ENCODE results near the gene PPM1A. TPM values are rescaled to one million over a fixed set of nuclear protein-coding genes. Genes with fewer than 3 reads are reported as not detected.

The PPM1A gene
- polyA plus RNA-seq (ENCODE audit: insufficient read length in 10 of 10), result 10 to 100 TPM; 48.2 to 85.4 (median 66.0) TPM
- long read RNA-seq, donor 1, full-length matches to known transcripts, result 5 of 54 reads
- long read RNA-seq, donor 1, partial matches to known transcripts, result 49 of 54 reads
- long read RNA-seq, donor 1, other reads (novel, unspliced or antisense), result 0 of 54 reads
- long read RNA-seq, donor 2, full-length matches to known transcripts, result 4 of 4 reads
- long read RNA-seq, donor 2, partial matches to known transcripts, result 0 of 4 reads
- long read RNA-seq, donor 2, other reads (novel, unspliced or antisense), result 0 of 4 reads
- long read RNA-seq, donor 3, result 0 reads
- long read RNA-seq, donor 4, full-length matches to known transcripts, result 6 of 6 reads
- long read RNA-seq, donor 4, partial matches to known transcripts, result 0 of 6 reads
- long read RNA-seq, donor 4, other reads (novel, unspliced or antisense), result 0 of 6 reads
- long read RNA-seq, donor 5, full-length matches to known transcripts, result 8 of 8 reads
- long read RNA-seq, donor 5, partial matches to known transcripts, result 0 of 8 reads
- long read RNA-seq, donor 5, other reads (novel, unspliced or antisense), result 0 of 8 reads
- long read RNA-seq, donor 6, full-length matches to known transcripts, result 14 of 86 reads
- long read RNA-seq, donor 6, partial matches to known transcripts, result 72 of 86 reads
- long read RNA-seq, donor 6, other reads (novel, unspliced or antisense), result 0 of 86 reads
- long read RNA-seq, donor 7, full-length matches to known transcripts, result 2 of 2 reads
- long read RNA-seq, donor 7, partial matches to known transcripts, result 0 of 2 reads
- long read RNA-seq, donor 7, other reads (novel, unspliced or antisense), result 0 of 2 reads
- long read RNA-seq, donor 8, full-length matches to known transcripts, result 3 of 3 reads
- long read RNA-seq, donor 8, partial matches to known transcripts, result 0 of 3 reads
- long read RNA-seq, donor 8, other reads (novel, unspliced or antisense), result 0 of 3 reads
- long read RNA-seq, donor 9, full-length matches to known transcripts, result 2 of 2 reads
- long read RNA-seq, donor 9, partial matches to known transcripts, result 0 of 2 reads
- long read RNA-seq, donor 9, other reads (novel, unspliced or antisense), result 0 of 2 reads

- DNase-seq, result peak; percentile 95 to 98 (median 97)
Observed at GRCh38 chr14:60248697-60249318, at the start of gene PPM1A. TSS of gene PPM1A (plus strand) at chr14:60249221. CDS start at chr14:60282704, 33,483 bp downstream.

- no peak for DNase-seq
Observed at GRCh38 chr14:60199321-60199720, 49.7 kb upstream of the PPM1A start.

DNA sequence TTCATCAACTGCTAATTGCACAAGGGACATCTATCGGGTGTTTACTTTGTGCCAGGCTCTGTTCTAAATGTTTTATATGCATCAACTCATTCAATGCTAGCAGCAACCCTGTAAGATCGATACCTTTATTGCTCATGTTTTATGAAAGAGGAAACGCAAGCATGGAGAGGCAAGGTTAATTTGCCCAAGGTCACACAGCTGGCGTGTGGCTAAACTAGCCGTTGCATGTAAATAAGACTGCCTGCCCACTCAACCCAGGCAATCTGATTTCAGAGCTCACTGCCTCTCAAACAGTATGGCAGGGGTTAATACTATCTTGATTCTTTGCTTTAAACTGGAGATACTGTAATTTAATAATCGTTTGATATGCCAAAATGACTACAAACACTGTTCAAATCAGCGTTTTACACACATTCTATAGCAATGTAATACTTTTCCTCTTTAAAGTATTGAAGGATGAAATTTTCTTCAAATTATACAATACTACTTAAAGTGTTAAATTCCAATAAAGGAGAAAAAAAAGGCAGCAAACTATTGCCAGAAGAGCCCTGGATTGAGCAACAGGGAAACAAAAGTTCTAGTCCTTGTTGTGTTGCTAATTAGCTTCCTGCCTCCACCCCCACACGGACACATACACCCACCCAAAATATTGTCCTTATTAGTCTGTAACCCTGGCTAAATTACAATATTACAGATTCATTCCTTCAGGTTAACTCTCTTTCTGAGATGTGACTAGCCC is 44.7 kb upstream of the PPM1A start:
- no peak for DNase-seq

DNA sequence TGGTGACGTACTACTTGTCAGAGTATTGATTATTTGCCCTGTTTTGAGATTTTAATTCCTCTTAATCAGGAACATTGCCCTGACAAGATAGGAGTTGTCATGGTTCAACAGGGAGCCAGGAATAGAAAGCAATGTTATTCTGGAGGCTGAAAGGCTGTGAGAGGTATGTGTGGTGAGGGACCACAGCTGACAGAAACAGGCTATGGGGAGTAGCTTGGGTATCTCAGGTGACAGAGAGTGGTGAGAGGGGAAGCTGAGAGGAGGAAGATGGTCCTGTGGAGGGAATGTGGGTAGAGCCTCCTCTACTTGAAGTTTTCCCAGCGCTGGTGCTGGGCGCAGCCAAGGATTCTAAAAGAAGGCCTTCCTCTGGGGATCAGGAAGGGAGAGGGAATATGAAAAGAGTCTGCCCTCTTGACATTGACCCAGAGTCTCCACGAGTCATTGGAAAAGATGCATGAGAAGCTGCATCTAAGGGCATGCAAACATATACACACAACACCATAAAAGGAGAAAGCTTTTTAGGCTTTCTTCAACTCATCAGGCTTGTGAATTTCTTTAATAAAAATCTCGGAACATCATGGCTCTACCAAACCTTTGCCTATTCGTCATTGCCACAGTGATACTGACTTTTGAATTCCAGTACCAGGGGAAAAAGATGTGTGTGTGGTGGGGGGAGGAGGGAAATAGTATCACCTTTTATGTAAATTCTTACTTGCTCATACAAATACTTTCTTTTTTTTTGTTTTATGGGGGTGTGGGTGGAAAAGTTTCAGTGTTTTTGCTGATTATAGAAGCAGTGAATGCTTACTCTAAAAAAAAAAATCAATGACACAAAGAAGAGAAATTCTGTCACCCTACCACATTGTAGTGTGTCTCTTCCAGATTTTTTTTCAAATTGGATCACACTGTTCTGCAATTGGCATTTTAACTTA is 43.9 kb upstream of the PPM1A start:
- no peak for DNase-seq

DNA sequence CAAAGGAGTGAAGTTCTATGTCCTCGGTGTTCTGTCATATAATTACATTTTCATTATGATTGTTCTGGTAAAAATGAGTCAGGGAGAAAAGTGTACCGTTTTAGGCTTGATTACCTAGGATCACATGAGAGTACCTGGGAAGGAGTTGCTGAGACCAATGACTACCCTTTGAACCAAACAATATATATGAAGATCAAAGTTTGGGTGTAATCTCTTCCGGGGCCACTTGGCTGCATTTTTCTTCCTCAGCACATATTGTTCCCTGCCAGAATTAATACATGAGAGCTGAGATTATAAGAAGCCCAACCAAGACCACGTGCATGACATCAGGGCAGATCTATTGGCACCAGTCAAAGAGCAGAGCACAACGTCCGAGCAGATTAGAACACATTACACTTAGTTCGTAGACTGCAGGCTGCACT is 42.8 kb upstream of the PPM1A start:
- no peak for DNase-seq

- DNase-seq, result no peak
Observed at GRCh38 chr14:60206837-60207533, 42.0 kb upstream of the PPM1A start.

DNA sequence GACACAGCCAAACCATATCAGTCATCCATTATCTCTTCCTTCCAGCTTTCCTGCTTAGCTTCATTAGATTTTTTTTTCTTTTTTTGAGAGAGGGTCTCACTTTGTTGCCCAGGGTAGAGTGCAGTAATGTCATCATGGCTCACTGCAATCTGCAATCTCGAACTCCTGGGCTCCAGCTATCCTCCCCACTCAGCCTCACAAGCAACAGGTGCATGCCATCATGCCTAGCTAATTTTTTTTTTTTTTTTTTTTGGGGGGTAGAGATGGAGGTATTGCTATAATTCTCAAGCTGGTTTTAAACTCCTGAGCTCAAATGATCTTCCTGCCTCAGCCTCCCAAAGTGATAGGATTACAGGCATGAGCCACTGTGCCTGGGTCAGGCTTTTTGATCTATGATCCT is 38.3 kb upstream of the PPM1A start:
- DNase-seq, result no peak

DNA sequence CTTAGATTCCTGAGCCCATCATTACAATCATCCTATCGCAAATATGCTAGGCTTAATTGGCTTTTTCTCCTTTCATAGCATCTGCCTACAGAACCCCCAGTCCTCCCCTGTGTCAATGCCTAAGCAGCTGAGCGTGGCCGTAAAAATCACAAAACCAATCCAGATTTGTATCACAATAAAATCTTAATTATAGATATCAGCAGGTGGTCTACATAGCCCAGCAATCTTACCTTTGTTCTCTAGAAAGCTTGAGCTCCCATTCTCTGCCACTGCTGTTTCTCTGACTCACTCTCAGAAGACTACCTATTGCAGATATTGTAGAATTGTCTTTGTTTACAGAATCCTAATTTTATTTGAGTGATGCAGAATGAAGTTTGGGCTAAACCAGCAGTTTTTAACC is 37.9 kb upstream of the PPM1A start:
- DNase-seq, result no peak

- no peak for DNase-seq
Observed at GRCh38 chr14:60212503-60213371, 36.3 kb upstream of the PPM1A start.

DNA sequence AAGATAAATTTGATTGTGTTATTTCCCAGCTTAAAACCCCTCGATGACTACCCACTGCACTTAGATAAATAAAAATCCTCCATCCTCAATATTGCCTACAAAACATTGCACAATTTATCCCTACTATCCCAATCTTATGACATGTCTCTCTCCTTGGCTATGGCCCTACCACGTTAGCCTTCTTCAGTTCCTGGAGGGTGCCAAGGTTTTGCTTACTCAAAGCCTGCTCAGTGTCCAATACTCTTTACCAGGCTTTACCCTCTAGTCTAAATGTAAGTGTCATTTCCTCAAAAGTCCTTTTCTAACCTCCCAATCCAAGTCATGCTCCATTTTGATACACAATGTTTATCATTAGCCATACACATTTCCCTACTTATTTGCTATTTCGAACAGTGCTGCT is 35.0 kb upstream of the PPM1A start:
- no peak for DNase-seq

DNA sequence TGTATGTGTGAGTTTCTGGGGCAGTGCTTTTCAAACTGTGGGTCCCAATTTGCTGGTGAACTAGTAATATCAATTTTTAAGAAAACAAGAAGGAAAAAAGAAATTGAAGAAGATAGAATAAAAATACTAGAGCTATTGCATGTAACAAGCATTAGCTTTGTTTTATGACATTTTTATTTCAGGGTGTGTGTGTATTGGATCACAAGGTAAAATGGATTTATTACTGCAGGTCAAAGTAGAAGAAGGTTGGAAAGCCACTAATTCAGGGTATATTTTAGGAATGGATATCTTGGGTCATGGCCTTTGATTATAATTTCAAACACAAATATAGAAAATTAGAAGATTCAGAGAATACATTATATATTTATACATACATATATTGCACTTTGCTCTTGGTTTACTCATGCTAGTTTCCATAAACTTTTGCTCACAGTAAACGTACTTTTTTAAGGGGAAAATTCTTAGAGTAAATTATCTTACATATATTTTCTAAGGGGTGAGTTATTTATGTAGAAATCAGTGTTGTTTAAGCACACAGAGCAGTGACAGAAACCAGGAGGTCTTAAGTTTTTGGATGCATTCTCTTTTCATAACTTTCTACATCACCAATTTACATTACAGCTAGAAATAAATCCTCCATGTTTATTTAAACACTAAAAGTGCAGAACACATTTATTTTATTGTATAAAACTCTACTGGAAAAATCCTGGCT is 34.5 kb upstream of the PPM1A start:
- no peak for DNase-seq

DNA sequence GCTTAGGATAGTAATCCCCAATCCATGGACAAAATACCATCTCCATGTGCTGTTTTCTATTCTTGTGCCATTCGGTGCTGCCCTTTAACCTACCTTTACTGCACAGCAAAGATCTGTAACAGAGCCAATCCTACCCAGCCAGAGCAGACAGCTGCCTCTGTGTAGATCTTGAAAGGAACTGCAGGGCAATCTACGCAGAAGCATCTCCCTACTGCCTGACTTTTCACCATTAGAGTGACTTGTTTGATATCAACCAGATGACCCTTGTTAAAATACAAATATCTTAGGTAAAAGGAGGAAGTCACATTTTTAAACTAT is 33.9 kb upstream of the PPM1A start:
- peak in 1 of 3 donors; percentile 33 for DNase-seq

DNA sequence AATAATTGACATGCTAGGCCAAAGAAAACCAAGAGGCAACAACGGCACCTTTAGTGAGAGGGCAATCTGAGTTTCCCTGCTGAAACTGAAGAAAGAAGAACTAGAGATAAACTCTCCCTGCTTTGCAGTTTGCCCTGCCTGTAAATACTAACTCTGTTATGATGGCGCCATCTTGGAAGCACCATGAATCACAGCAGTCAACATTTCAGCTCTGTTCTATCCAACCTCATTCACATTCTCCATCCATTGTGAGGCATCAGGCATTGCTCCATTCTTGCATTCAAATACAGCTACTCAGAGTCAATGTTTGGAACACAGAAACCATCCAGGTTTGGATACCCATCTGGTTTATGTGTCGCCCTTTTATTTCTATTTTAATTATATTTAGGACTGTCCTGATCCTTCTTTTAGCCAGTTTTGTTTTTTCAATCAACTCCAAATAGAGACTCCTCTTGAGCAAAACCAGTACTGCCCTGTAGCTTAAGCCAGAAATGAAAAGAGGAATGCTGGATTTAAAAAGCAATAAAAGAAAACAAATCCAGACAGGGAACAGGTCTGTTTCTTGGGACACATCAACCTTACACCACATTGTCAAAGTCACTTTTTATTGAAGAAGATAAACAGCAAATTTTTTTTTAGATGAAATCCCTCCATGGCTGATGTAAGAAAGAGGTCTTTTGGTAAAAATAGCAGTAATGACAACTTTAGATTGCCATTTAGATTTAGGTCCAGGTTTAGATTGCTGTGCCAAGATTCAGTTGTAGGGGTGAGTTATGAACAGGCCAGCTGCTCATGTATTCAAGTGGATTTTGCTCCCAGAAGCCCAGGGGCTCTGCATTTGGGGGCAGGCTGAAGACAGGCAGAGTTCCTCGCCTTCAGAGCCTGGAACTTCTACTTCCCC is 33.3 kb upstream of the PPM1A start:
- peak in 2 of 3 donors; percentile 13 to 37 for DNase-seq

DNA sequence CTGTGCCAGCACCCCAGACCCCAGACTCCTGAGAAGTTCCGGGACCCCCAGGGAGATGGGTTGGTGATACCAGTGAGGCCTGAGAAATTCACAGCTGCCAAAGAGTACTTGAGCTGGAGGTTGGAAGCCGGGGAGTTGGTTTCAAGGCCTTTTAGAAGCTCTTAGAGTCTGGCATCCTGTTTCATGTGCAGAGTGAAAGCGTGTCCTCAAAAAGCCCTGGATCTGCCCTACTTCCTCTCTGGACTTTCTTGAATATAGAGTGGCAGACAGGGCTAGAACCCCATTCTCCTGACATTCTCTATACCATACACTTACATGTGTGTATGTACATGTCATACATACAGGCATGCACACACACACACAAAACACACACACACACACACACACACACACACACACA is 31.3 kb upstream of the PPM1A start:
- DNase-seq, result no peak

DNA sequence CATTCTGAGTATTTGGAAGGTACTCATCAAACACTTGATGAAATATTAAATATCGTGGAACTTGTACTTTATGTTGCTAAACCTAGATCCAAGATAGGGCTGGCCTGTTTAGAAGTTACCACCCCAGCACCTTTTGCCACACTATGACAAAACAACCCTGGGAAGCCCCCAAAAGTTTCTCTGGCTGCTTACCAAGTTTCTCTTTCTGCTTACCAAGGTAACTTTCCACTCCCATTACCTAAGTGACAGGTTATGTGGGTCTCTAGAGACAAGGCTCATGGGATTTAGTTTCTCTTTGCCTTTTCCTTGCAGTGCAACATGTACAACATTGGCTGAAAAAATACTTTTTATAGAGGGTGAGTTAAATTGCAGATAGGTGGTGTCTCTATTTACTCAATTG is 28.9 kb upstream of the PPM1A start:
- DNase-seq, result no peak

DNA sequence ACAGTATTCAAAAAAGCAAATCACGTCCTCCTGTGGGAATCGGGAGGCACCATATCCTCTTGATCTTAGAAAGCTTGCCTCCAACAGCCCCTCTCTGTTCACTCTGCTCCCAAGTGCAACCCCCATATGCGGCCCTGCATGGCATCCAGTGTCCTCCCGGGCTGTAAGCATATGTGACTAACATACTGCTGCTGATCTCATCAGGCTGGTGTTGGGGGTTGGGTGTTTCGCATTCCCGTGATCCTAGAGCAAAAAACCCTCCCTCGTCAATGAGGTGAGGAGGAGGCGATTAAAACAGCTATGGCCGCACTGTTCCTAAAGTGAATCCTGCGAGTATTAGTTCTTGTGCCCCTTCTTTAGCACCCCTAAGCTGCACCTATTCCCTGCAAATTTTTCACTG is 28.1 kb upstream of the PPM1A start:
- no peak for DNase-seq

- DNase-seq, result no peak
Observed at GRCh38 chr14:60221457-60221856, 27.6 kb upstream of the PPM1A start.

All from muscle of back (tissue), 13 donors.